Heart left ventricle (tissue), 13 donors: Measurements from ENCODE around the gene CMKLR1.

Experiments
- CTCF ChIP-seq, 12 donors: fragments of 200-600 bp; sonication (generic) in 4 of 12; IDR thresholded peaks; one replicate each; pipeline versions ENCODE4 v1.5.0 to v1.8.0; 2018 to 2022; ENCODE audit warnings: antibody characterized with exemption in 12 of 12, mild to moderate bottlenecking in 5 of 12
- POLR2A ChIP-seq, 2 donors: fragments of 450-650 bp; IDR thresholded peaks; one replicate each; pipeline ENCODE4 v1.6.1; 2017; ENCODE audit warnings: antibody characterized with exemption in 2 of 2, mild to moderate bottlenecking in 2 of 2, moderate library complexity in 2 of 2
- donor health status: ischemic (EF 13 %, LVEDD 7.1; RV severe dilation, severe dysfunction).
- donor health status: DM: no; HTN: yes; CAD: no.
- donor health status: DM: no; HTN: no; CAD: no.
- donor health status: ischemic (EF 25% LVEDD 6.9; RV normal size, moderate dysfunction).
- donor health status: ischemic (EF 25% LVEDD 5.7; RV mildly dilated, moderate dysfunction).
- donor health status: ischemic (EF 35%, LVEDD 5.7; RV mildly dilated, moderate dysfunction).
- donor health status: nonischemic (EF 11% LVEDD 7.7; RV severe dilation, severe dysfunction).
- donor health status: DM: yes; HTN: yes; CAD: no.
- donor health status: PGD.
- donor health status: ischemic (EF 29% LVEDD 5.4; RV normal size, mild dysfunction).
- donor health status: nonischemic (EF 23%, LVEDD 6.1; RV moderate dilation, normal function).

GRCh38 chr12:108308395-108309085 lies 30.6 kb downstream of the CMKLR1 start:
- no peak for TF ChIP-seq CTCF (IDR thresholded peaks at IDR 0.05)
- TF ChIP-seq POLR2A (IDR thresholded peaks at IDR 0.05) = no peak
